ENCODE results near the gene TSPAN18.

DNA sequence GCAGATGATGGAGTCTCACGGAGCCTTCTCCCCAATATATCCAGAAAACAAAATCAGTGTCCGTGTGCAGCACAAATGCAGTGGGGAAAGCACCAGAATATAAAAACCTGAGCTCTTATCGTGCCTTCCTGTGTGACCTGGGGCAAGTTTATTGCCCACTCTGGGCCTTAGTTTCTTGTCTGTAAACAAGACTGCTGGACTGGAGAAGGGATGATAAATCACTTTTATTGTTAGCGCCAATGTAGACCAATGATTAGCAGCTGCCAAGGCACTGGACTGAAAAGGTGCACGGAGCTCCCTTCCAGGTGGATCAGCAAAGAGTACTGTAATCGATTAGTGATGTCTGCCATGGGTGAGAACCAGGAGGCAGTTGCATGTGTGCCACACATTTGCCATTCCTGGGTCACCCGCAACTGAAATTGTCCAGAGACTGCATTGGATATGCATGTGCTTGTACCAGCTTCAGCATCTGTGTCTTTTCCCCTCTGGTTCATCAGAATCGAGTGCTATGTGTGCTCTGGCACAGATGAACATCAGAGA lies 89.2 kb downstream of the TSPAN18 start:
- TF ChIP-seq, protein P1, sequence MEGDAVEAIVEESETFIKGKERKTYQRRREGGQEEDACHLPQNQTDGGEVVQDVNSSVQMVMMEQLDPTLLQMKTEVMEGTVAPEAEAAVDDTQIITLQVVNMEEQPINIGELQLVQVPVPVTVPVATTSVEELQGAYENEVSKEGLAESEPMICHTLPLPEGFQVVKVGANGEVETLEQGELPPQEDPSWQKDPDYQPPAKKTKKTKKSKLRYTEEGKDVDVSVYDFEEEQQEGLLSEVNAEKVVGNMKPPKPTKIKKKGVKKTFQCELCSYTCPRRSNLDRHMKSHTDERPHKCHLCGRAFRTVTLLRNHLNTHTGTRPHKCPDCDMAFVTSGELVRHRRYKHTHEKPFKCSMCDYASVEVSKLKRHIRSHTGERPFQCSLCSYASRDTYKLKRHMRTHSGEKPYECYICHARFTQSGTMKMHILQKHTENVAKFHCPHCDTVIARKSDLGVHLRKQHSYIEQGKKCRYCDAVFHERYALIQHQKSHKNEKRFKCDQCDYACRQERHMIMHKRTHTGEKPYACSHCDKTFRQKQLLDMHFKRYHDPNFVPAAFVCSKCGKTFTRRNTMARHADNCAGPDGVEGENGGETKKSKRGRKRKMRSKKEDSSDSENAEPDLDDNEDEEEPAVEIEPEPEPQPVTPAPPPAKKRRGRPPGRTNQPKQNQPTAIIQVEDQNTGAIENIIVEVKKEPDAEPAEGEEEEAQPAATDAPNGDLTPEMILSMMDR (IDR thresholded peaks at IDR 0.05): no peak
- TF ChIP-seq POLR2A (IDR thresholded peaks at IDR 0.05): no peak

Measured in thyroid gland (tissue), 4 donors.